GM19372 (cell line): ENCODE measurements around the gene GCNT2.
A peak's percentile ranks its signal among the peaks of the same experiment; 100 is the strongest.
"Not testable (repeated sequence)": the region's sequence is repeated elsewhere in the genome, so short reads cannot be mapped to it uniquely, and the experiment has no call there.

Source experiments
- ATAC-seq: cut with Tn5 transposase; IDR thresholded peaks from one replicate; pipeline ENCODE4 v1.9.1; 2021; ENCODE audit warnings: mild to moderate bottlenecking, low read depth, moderate library complexity; ENCODE audit not compliant: unreplicated experiment

GCNT2 gene

GRCh38 chr6:10513544-10513943, 7.6 kb upstream of the GCNT2 start:
- ATAC-seq, result no peak

- no peak for ATAC-seq
These were observed 6.9 kb upstream of the GCNT2 start for GRCh38 chr6:10514049-10514780.

- no peak for ATAC-seq
These were observed 4.2 kb upstream of the GCNT2 start for GRCh38 chr6:10516953-10517352.

- no peak for ATAC-seq
These were observed 2.4 kb upstream of the GCNT2 start for GRCh38 chr6:10518557-10519407.

GRCh38 chr6:10519408-10519697, 1.8 kb upstream of the GCNT2 start:
- ATAC-seq, result not testable (repeated sequence)

- ATAC-seq, result no peak
These were observed 683 bp upstream of the GCNT2 start for GRCh38 chr6:10520468-10520867.

- no peak for ATAC-seq
These were observed 1.9 kb downstream of the GCNT2 start for GRCh38 chr6:10522929-10523573.

GRCh38 chr6:10526156-10526555, 5.0 kb downstream of the GCNT2 start:
- no peak for ATAC-seq

GRCh38 chr6:10528158-10528981, 7.2 kb downstream of the GCNT2 start:
- peak; percentile 58 for ATAC-seq

GRCh38 chr6:10529231-10529801, 8.2 kb downstream of the GCNT2 start:
- no peak for ATAC-seq

GRCh38 chr6:10529828-10530374, 8.8 kb downstream of the GCNT2 start:
- ATAC-seq, result not testable (repeated sequence)

GRCh38 chr6:10531503-10531902, 10.4 kb downstream of the GCNT2 start:
- ATAC-seq, result no peak

GRCh38 chr6:10531942-10532341, 10.8 kb downstream of the GCNT2 start:
- no peak for ATAC-seq

GRCh38 chr6:10532392-10532791, 11.2 kb downstream of the GCNT2 start:
- ATAC-seq, result no peak

- peak; percentile 10 for ATAC-seq
These were observed 13.2 kb downstream of the GCNT2 start for GRCh38 chr6:10534419-10534762.

GRCh38 chr6:10535193-10535592, 14.0 kb downstream of the GCNT2 start:
- ATAC-seq, result no peak

- no peak for ATAC-seq
These were observed 16.6 kb downstream of the GCNT2 start for GRCh38 chr6:10537726-10538125.

GRCh38 chr6:10540073-10540746, 19.1 kb downstream of the GCNT2 start:
- no peak for ATAC-seq

GRCh38 chr6:10541591-10541990, 20.4 kb downstream of the GCNT2 start:
- no peak for ATAC-seq

GRCh38 chr6:10542213-10542612, 21.1 kb downstream of the GCNT2 start:
- ATAC-seq, result no peak
